ENCODE measurements around the gene PARD3B.
A peak's percentile ranks its signal among the peaks of the same experiment; 100 is the strongest.

Gene PARD3B

GRCh38 chr2:204909791-204910190 is 364.5 kb downstream of the PARD3B start:
- peak; percentile 11 for DNase-seq

DNA sequence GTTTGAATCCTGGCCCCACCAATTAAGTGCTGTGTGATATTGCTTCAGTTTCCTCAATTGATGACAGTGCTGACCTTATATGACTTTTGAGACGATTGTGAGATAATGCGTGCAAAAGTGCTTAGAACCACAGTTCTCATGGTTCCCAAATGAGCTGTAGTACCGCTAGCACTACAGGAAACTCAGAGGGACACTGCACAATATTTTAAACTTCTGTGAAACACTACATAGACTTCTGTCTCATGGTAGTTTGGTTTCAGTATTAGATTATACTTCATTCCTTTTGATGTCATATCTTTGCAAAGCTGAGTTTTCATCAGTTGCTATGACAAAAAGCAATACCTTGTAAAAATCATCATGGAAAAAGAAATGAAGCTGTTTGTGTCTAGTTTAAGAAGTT is 368.0 kb downstream of the PARD3B start:
- no peak for DNase-seq

- no peak for DNase-seq
Observed at GRCh38 chr2:204913854-204914464, 368.7 kb downstream of the PARD3B start.

DNA sequence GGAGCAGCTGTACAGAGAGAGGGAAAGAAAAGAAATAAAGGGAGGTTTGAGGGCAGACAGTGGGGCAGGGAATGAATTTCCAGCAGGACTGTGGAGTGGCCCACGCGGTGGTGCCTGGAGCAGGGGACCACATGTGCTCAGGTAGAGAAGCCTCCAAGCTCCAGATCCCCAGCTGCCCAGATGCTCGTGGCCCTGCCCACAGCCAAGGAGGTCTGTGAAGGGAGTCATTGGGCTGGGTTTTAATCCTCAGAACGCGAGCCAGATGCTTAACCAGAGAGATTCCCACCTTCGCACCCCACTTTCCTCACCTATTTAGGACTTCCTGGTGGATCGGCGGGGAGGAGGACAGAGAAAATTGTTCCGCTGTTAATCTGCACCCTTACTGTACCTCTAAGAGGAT is 369.4 kb downstream of the PARD3B start:
- DNase-seq: no peak

- DNase-seq: no peak
Observed at GRCh38 chr2:204917089-204917701, 371.9 kb downstream of the PARD3B start.

DNA sequence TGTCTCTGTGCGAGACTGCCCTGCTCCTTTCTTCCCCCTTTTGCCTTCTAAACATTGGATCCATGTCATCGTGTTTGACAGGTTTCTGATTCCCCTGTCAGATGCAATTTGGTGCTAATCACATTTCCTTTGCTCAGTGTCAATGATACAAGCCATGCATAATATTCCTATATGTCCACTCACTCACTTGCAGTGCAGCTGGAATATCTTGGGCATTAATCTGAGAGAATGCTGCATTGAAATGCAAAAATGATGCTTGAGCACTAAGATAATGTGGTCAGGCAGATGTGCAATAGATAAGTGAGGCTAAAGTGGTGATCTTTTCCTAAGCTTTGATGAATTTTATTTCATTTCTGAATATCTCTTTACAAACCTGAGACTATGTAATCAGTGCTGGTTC is 375.5 kb downstream of the PARD3B start:
- DNase-seq: no peak

GRCh38 chr2:204923957-204924356 is 378.7 kb downstream of the PARD3B start:
- no peak for DNase-seq

- peak; percentile 5 for DNase-seq
Observed at GRCh38 chr2:204931562-204931961, 386.3 kb downstream of the PARD3B start.

DNA sequence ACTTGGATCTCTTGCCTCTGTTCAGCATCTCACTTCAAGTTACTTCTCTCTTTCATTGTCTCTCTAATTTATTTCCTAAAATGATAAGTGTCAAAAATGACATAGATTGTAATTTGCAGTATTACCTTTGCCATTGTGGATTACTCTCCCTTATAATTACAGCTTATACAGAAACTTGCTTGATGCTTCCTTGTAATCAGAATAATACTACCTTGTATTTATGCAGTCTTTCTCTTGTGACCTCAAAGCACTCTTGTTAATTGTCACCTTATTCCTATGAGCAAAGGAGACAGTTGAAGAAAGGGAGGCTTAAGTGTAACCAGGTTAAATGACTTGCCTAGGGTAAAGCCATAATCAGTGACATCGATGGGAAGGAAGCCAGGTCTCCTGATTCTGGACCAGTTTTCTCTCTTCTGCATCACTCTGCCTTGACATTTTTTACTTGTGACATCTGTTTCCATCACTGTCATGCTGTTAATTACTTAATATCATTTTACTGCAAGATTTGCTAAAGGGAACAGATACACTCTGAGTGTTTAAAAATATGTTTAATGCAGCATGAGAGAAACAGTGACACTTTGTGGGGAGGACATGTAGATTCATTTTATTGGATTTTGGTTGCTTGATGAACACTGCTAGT is 388.6 kb downstream of the PARD3B start:
- no peak for DNase-seq

GRCh38 chr2:204944927-204945326 is 399.7 kb downstream of the PARD3B start:
- no peak for DNase-seq

GRCh38 chr2:204945376-204945775 is 400.1 kb downstream of the PARD3B start:
- no peak for DNase-seq

DNA sequence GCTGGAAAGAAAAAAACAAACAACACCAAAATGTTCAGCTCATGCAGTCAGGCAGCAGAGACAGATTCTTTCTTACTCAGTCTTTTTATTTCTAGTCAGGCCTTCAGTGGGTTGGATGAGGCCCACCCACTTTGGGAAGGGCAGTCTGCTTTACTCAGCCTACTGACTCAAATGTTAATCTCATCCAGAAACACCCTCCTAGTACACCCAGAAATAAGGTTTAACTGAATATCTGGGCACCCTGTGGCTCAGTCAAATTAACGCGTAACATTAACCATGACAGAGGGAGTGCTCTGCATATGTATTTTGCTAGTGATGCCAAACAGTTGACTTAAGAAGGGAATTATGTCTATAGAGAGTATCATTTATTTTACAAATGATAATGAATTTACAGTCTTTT is 401.6 kb downstream of the PARD3B start:
- no peak for DNase-seq

- no peak for DNase-seq
Observed at GRCh38 chr2:204947405-204947804, 402.1 kb downstream of the PARD3B start.

- DNase-seq: no peak
Observed at GRCh38 chr2:204948024-204948763, 402.9 kb downstream of the PARD3B start.

- DNase-seq: peak; percentile 2
Observed at GRCh38 chr2:204948822-204949221, 403.5 kb downstream of the PARD3B start.

GRCh38 chr2:204950695-204951346 is 405.5 kb downstream of the PARD3B start:
- DNase-seq: peak; percentile 47

DNA sequence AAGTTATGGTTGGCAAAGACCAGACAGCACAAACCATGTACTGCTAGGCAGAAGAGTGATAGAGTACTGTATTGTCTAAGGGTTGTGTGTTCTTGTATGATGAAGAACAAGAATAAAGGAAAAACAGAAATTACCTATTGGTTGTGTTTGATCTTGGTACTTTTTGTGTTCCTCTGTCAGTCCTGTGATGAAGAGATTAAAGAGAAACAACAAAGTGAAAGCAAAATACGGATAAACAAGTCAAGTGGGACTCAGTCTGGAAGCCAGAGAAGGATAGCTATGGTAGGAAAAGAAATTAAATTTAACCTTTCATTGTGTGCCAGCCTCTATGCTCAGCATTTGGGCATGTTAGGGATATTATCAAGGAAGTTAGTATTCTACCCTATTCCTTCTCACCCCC is 413.1 kb downstream of the PARD3B start:
- no peak for DNase-seq

GRCh38 chr2:204964414-204964813 is 419.1 kb downstream of the PARD3B start:
- no peak for DNase-seq

GRCh38 chr2:204966245-204966644 is 421.0 kb downstream of the PARD3B start:
- DNase-seq: no peak

- DNase-seq: no peak
Observed at GRCh38 chr2:204967199-204967960, 422.1 kb downstream of the PARD3B start.

DNA sequence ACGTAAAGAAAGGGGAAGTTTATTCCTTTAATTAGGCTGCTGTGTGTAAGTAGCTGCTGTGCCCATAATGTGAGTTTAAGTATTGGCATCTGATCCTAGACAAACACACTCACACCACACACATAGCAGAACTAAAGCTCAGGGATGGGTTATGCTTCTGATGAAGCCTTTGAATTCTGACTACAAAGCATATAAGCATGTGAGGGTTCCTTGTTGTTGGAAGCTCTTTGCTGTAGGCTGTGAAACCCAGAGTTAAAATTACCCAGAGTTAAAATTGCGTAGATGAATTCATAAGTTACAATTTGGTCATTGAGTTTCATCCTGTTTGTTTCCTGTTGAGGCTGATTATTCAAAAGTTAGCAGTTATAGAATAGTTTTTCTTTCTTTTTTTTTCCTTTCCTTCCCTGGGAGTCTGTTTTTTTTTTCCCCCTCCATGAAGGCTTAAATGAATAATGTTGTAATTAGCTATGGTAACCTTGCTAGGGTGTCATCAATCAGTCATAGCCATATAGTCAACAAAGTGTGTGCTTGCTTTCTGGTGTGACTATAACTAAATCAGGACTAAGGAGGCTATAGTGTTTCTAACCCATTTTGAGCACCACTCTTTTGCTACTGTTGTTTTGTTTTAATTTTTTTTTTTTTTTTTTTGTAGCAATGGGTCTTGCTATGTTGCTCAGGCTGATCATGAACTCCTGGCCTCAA is 426.1 kb downstream of the PARD3B start:
- no peak for DNase-seq

DNA sequence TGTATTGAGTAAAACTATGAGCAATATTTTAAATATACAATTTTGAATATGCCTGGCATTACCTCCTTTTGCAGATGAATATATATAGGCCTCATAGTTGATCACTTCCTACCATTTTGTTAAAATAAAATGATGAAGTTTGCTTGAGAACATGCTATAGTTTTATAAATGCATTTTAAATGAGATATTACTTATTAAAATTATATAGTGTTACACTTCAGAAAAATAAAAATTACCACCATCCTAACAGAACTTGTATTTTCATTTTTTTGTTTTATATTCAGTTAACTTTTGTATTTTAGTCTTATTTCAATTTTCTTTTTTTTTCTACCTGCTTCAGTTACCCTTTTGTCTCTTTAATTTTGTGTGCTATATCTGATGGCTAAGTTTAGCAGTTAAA is 426.9 kb downstream of the PARD3B start:
- no peak for DNase-seq

All from fibroblast of upper back skin (primary cell).